Chondrocyte (in vitro differentiated cells): ENCODE results near the gene ADAMTS18. TPM values are rescaled to one million over a fixed set of nuclear protein-coding genes. Genes with fewer than 3 reads are reported as not detected.

Experiments used
- DNase-seq: peaks from one replicate; pipeline ENCODE4 v3.0.0; 2021; ENCODE audit warnings: mixed read lengths, low spot score
- H3K27ac Mint-ChIP-seq: one replicate; pipeline ENCODE4 v1.8.0; 2021; ENCODE audit warnings: mild to moderate bottlenecking, moderate library complexity, mixed read lengths; ENCODE audit not compliant: unreplicated experiment
- H3K27me3 Mint-ChIP-seq: 2 replicates; pipeline ENCODE4 v1.8.0; 2021; ENCODE audit warnings: low read depth, mixed read lengths
- H3K36me3 Mint-ChIP-seq: 2 replicates; pipeline ENCODE4 v1.8.0; 2021; ENCODE audit warnings: low read depth, mixed read lengths
- H3K4me1 Mint-ChIP-seq: 2 replicates; pipeline ENCODE4 v1.8.0; 2021; ENCODE audit warnings: low read depth, mild to moderate bottlenecking, mixed read lengths
- H3K4me3 Mint-ChIP-seq: one replicate; pipeline ENCODE4 v1.8.0; 2021; ENCODE audit warnings: mild to moderate bottlenecking, moderate library complexity, mixed read lengths; ENCODE audit not compliant: unreplicated experiment
- H3K9me3 Mint-ChIP-seq: 2 replicates; pipeline ENCODE4 v1.8.0; 2021; ENCODE audit warnings: low read depth, mixed read lengths
- total RNA-seq: library from RNA; stranded (reverse); gene quantifications from 3 replicates; pipeline ENCODE4 v1.2.1, GENCODE V29; 2021
- TF ChIP-seq, protein P1 (sequence below): fragments of 200-600 bp; sonication (generic); IDR thresholded peaks from 2 replicates; pipeline ENCODE4 v1.5.0; 2021; ENCODE audit warnings: antibody characterized with exemption, mild to moderate bottlenecking, moderate library complexity

ADAMTS18 gene
- total RNA-seq, 1 donor from 2014 or later: not detected

DNA sequence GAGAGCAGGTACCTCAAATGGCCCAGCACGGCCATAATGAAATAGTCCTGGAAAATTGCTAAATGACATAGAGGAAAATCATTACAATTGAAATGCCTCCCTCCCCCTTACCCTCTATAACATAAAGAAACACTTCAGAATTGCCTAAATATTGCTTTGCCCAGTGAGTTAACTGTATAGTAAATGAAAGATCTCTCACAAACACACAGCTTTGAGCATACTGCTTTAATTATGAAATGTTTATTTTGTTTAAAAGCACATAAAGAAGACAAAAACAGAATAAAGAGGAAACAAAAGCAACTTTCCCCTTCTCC lies 9.3 kb upstream of the ADAMTS18 start:
- TF ChIP-seq, protein P1, sequence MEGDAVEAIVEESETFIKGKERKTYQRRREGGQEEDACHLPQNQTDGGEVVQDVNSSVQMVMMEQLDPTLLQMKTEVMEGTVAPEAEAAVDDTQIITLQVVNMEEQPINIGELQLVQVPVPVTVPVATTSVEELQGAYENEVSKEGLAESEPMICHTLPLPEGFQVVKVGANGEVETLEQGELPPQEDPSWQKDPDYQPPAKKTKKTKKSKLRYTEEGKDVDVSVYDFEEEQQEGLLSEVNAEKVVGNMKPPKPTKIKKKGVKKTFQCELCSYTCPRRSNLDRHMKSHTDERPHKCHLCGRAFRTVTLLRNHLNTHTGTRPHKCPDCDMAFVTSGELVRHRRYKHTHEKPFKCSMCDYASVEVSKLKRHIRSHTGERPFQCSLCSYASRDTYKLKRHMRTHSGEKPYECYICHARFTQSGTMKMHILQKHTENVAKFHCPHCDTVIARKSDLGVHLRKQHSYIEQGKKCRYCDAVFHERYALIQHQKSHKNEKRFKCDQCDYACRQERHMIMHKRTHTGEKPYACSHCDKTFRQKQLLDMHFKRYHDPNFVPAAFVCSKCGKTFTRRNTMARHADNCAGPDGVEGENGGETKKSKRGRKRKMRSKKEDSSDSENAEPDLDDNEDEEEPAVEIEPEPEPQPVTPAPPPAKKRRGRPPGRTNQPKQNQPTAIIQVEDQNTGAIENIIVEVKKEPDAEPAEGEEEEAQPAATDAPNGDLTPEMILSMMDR: no peak
- Mint-ChIP-seq H3K9me3 (no peaks in the 10 kb centered on the region), H3K27me3 (peaks cover 36% of the 10 kb centered on the region), H3K36me3 (no peaks in the 10 kb centered on the region), H3K27ac (no peak overlapping the region), H3K4me3 (no peak overlapping the region), H3K4me1 (no peaks in the 10 kb centered on the region)
- DNase-seq: no peak

DNA sequence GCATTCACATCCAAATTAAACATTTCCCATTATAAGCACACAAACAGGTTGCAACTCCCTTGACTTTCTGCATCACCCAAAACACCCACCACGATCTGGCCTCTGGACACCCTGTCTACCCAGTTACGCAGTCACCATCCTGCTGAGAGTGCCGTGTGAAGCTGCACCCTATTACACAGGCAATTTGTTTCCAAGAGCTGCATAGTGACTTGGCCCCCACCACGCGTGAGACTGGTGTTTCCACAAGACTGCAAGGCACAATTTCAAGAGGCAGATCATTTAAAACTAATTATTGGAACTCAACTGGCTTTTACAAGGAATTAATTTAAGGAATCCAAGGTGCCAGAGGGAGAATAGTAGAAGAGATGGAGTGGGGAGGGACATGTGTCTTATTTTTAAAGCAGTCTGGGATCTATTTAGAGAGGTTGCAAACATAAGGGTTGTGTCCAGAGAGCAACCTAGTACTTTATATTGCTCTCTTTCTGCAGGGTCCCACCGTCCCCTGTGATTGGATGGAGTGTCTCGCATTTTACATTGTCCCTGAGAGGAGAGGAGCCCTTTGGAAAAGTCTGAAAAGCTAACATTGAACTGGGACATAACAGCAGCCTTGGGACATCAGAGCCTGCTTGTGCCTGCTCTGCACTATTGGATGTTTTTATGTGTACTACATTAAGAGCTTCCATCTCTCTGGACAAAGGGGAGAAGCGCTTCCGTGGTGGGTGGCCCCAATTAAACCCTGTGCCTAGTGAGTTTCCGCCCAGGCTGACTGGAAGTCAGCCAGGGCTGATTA lies 8.7 kb upstream of the ADAMTS18 start:
- DNase-seq: no peak
- Mint-ChIP-seq H3K36me3 (no peaks in the 10 kb centered on the region), H3K4me1 (no peaks in the 10 kb centered on the region), H3K4me3 (no peak overlapping the region), H3K27me3 (peaks cover 40% of the 10 kb centered on the region), H3K9me3 (no peaks in the 10 kb centered on the region), H3K27ac (no peak overlapping the region)
- TF ChIP-seq, protein P1: no peak

DNA sequence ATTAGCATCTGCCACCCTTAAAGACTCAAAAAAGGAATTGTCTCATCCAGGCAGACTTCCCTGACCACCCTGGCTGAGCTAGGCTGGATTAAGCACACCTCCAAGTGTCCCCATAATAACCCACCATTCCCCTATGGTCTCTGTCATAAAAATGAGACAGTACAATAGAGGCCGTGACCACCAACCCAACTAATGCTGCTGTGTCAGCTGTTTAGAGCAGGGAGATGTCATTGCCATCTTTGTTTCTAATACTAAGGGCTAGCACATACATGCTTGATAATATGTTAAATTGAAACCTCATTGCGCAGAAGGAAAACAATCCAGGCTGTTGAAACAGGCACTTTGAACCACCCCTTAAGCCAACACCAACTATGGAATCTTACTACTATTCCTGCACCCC lies 7.2 kb upstream of the ADAMTS18 start:
- TF ChIP-seq, protein P1: no peak
- no peaks in the 10 kb centered on the region for H3K36me3 Mint-ChIP-seq
- no peak overlapping the region for H3K4me3 Mint-ChIP-seq
- no peaks in the 10 kb centered on the region for H3K9me3 Mint-ChIP-seq
- no peaks in the 10 kb centered on the region for H3K4me1 Mint-ChIP-seq
- no peak for DNase-seq
- peaks cover 47% of the 10 kb centered on the region for H3K27me3 Mint-ChIP-seq
- no peak overlapping the region for H3K27ac Mint-ChIP-seq

DNA sequence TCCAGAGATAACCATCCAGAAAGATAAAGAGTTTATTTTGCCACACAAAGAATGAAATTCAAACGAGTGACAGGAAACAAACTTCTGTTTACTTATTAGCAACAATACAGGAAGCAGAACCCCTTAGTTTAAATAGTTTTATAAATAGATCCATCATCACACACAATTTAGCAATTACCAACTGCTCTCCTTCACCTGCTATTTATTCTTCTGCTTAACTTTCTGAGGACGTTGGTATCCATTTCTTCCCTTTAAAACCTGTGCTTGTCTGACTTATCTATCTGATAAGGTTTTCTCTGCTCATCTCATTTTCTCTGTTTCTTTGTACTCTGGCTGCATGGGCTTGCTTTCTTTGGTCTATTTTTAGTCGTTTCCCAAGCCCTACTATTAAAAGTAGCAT lies 4.3 kb upstream of the ADAMTS18 start:
- no peak overlapping the region for H3K27ac Mint-ChIP-seq
- peaks cover 59% of the 10 kb centered on the region for H3K27me3 Mint-ChIP-seq
- no peak overlapping the region for H3K4me3 Mint-ChIP-seq
- H3K36me3 Mint-ChIP-seq: no peaks in the 10 kb centered on the region
- no peaks in the 10 kb centered on the region for H3K4me1 Mint-ChIP-seq
- no peaks in the 10 kb centered on the region for H3K9me3 Mint-ChIP-seq
- TF ChIP-seq, protein P1: no peak
- no peak for DNase-seq

DNA sequence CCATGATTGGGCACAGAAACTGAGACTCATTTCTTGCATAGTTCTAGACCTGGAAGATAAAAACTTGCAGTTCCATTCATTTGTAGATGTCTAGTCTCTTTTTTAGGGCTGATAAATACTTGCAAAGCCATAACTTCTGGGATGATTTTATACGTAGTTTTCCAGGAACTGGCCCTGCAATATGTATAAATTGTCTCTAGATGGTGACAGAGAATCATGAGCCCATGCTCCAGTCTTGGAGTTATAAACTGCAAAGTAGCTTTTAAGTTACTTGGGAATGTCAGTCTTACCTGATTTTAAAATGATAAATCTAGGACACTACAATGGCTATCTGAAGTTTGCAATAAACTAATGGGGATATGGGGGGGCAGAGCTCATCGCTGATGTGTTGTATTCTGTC lies 3.0 kb upstream of the ADAMTS18 start:
- Mint-ChIP-seq H3K4me3 (no peak overlapping the region), H3K9me3 (no peaks in the 10 kb centered on the region)

More for the DNA sequence above, 3.0 kb upstream of the ADAMTS18 start:
- TF ChIP-seq, protein P1: no peak
- Mint-ChIP-seq H3K36me3 (no peaks in the 10 kb centered on the region), H3K27ac (no peak overlapping the region), H3K27me3 (peaks cover 70% of the 10 kb centered on the region), H3K4me1 (no peaks in the 10 kb centered on the region)
- no peak for DNase-seq
